H1 (cell line): Measurements from ENCODE around the gene ENTPD8. TPM values are rescaled to one million over a fixed set of nuclear protein-coding genes. Genes with fewer than 3 reads are reported as not detected.
A peak's percentile ranks its signal among the peaks of the same experiment; 100 is the strongest.

Experiments used
- CTCF ChIA-PET: fragments of 300-600 bp; sonication (Branson Sonifier 250); formaldehyde crosslinking; loops from one replicate; lab custom pipeline; 2021; ENCODE audit not compliant: partially characterized antibody; lab: Charles Lee
- POLR2A ChIA-PET: fragments of 300-600 bp; sonication (Branson Sonifier 250); formaldehyde crosslinking; loops from one replicate; lab custom pipeline; 2021; ENCODE audit warnings: inconsistent platforms; ENCODE audit not compliant: partially characterized antibody; lab: Charles Lee
- DNase-seq, 2 experiments: peaks; one replicate each; pipeline versions ENCODE4 v3.0.0 to v3.0.0-alpha.2; 2010 to 2022; ENCODE audit warnings: low spot score in 2 of 2, low read depth in 1 of 2, mixed read lengths in 1 of 2
- FAIRE-seq: peaks from 2 replicates; lab custom pipeline; 2011; peaks lifted over from hg19 to GRCh38; lab: Jason Lieb, UNC
- H2AFZ ChIP-seq: 2 replicates; pipeline ENCODE4 v1.8.1; 2012; ENCODE audit warnings: low read length, inconsistent platforms
- H2AK5ac ChIP-seq: 2 replicates; pipeline ENCODE4 v1.6.1; 2013; ENCODE audit warnings: low read depth, low read length
- H2BK120ac ChIP-seq: replicated peaks from 2 replicates; pipeline ENCODE3; 2013; ENCODE audit warnings: low read depth, low read length, inconsistent platforms
- H2BK12ac ChIP-seq: 2 replicates; pipeline ENCODE4 v1.6.1; 2013; ENCODE audit warnings: low read depth, low read length
- H2BK15ac ChIP-seq: 2 replicates; pipeline ENCODE4 v1.6.1; 2013; ENCODE audit warnings: low read length
- H2BK20ac ChIP-seq: 2 replicates; pipeline ENCODE4 v1.6.1; 2013; ENCODE audit warnings: low read length
- H2BK5ac ChIP-seq: 2 replicates; pipeline ENCODE4 v1.6.1; 2013; ENCODE audit warnings: low read depth, low read length
- H3K14ac ChIP-seq: 2 replicates; pipeline ENCODE4 v1.6.1; 2013; ENCODE audit warnings: inconsistent platforms; ENCODE audit not compliant: insufficient read length
- H3K18ac ChIP-seq: 2 replicates; pipeline ENCODE4 v1.6.1; 2013; ENCODE audit warnings: low read length; ENCODE audit errors: extremely low read depth
- H3K23ac ChIP-seq: 2 replicates; pipeline ENCODE4 v1.6.1; 2013; ENCODE audit warnings: inconsistent platforms; ENCODE audit not compliant: insufficient read length
- H3K23me2 ChIP-seq: 2 replicates; pipeline ENCODE4 v1.6.1; 2013; ENCODE audit warnings: low read depth, low read length
- H3K27ac ChIP-seq: 2 replicates; pipeline ENCODE4 v1.6.1; 2011; ENCODE audit warnings: low read depth, low read length, inconsistent platforms
- H3K27me3 ChIP-seq, 4 experiments: replicated peaks in 1 of 4; 1 replicate in 1 of 4; 2 replicates in 3 of 4; pipeline versions ENCODE4 v1.6.1 to v1.8.1; 2011 to 2013; ENCODE audit warnings: low read length in 3 of 4, mild to moderate bottlenecking in 3 of 4, inconsistent platforms in 2 of 4, mixed read lengths in 2 of 4, moderate library complexity in 1 of 4; ENCODE audit not compliant: control insufficient read depth in 3 of 4, insufficient read depth in 3 of 4; ENCODE audit errors: extremely low read depth in 1 of 4
- H3K36me3 ChIP-seq, 4 experiments: 2 replicates each; pipeline versions ENCODE4 v1.6.1 to v1.8.1; 2011 to 2013; ENCODE audit warnings: mild to moderate bottlenecking in 4 of 4, low read length in 3 of 4, moderate library complexity in 2 of 4, control low read depth in 1 of 4, inconsistent platforms in 1 of 4; ENCODE audit not compliant: insufficient read depth in 4 of 4, control insufficient read depth in 2 of 4
- H3K4ac ChIP-seq: replicated peaks from 2 replicates; pipeline ENCODE3; 2013; ENCODE audit warnings: low read length, low read depth, mixed read lengths, inconsistent platforms; ENCODE audit not compliant: insufficient read length
- H3K4me1 ChIP-seq, 4 experiments: replicated peaks in 1 of 4; 1 replicate in 1 of 4; 2 replicates in 3 of 4; pipeline versions ENCODE4 v1.6.1 to v1.8.1; 2011 to 2013; ENCODE audit warnings: low read length in 3 of 4, inconsistent platforms in 2 of 4, mixed read lengths in 1 of 4; ENCODE audit not compliant: insufficient read depth in 4 of 4, control insufficient read depth in 3 of 4
- H3K4me2 ChIP-seq, 2 experiments: 2 replicates each; pipeline versions ENCODE4 v1.6.1 to v1.8.1; 2011 to 2013; ENCODE audit warnings: low read depth in 2 of 2, low read length in 2 of 2, control low read depth in 1 of 2, inconsistent platforms in 1 of 2, mild to moderate bottlenecking in 1 of 2; ENCODE audit not compliant: insufficient read depth in 1 of 2
- H3K4me3 ChIP-seq, 4 experiments: fragments of 200-600, 300-600 bp in 1 of 4; sonication (generic), shearing (Covaris generic), sonication (Bioruptor Twin) in 1 of 4; 2 replicates each; pipeline versions ENCODE4 v1.5.1 to v1.8.1; 2011 to 2016; ENCODE audit warnings: low read length in 4 of 4, low read depth in 3 of 4, control low read depth in 2 of 4, inconsistent platforms in 2 of 4, mild to moderate bottlenecking in 2 of 4, mixed read lengths in 1 of 4, moderate library complexity in 1 of 4; ENCODE audit not compliant: insufficient read depth in 2 of 4; ENCODE audit errors: extremely low read depth in 1 of 4
- H3K56ac ChIP-seq: replicated peaks from 2 replicates; pipeline ENCODE3; 2013; ENCODE audit warnings: low read depth, mild to moderate bottlenecking, mixed read lengths, low read length, inconsistent platforms; ENCODE audit not compliant: insufficient read length
- H3K79me1 ChIP-seq: 2 replicates; pipeline ENCODE4 v1.6.1; 2013; ENCODE audit warnings: low read depth, low read length, control low read depth
- H3K79me2 ChIP-seq, 2 experiments: 2 replicates each; pipeline versions ENCODE4 v1.6.1 to v1.8.1; 2012 to 2013; ENCODE audit warnings: low read length in 2 of 2, mild to moderate bottlenecking in 2 of 2, inconsistent platforms in 1 of 2; ENCODE audit not compliant: insufficient read depth in 2 of 2, control insufficient read depth in 1 of 2
- H3K9ac ChIP-seq, 4 experiments: replicated peaks in 1 of 4; 1 replicate in 1 of 4; 2 replicates in 3 of 4; pipeline versions ENCODE4 v1.6.1 to v1.8.1; 2011 to 2013; ENCODE audit warnings: low read depth in 3 of 4, low read length in 3 of 4, control low read depth in 2 of 4, mild to moderate bottlenecking in 2 of 4, moderate library complexity in 2 of 4, inconsistent platforms in 1 of 4; ENCODE audit errors: extremely low read depth in 1 of 4
- H3K9me3 ChIP-seq, 2 experiments: 2 replicates each; pipeline versions ENCODE4 v1.6.1 to v1.8.1; 2012 to 2013; ENCODE audit warnings: mild to moderate bottlenecking in 2 of 2, moderate library complexity in 2 of 2, control low read depth in 1 of 2, inconsistent platforms in 1 of 2, low read depth in 1 of 2, low read length in 1 of 2, mixed read lengths in 1 of 2; ENCODE audit not compliant: insufficient read depth in 2 of 2
- H4K20me1 ChIP-seq, 2 experiments: replicated peaks in 1 of 2; 2 replicates each; pipeline versions ENCODE3 to v1.8.1; 2011 to 2013; ENCODE audit warnings: inconsistent platforms in 2 of 2, low read length in 2 of 2, mild to moderate bottlenecking in 1 of 2; ENCODE audit not compliant: insufficient read depth in 2 of 2, control insufficient read depth in 1 of 2
- H4K5ac ChIP-seq: 2 replicates; pipeline ENCODE4 v1.6.1; 2013; ENCODE audit warnings: low read length, low read depth, mixed read lengths, inconsistent platforms; ENCODE audit not compliant: insufficient read length
- H4K8ac ChIP-seq: 2 replicates; pipeline ENCODE4 v1.8.0; 2013; ENCODE audit warnings: mild to moderate bottlenecking, moderate library complexity, low read length, inconsistent platforms; ENCODE audit not compliant: insufficient read depth; ENCODE audit errors: extremely low read depth
- H4K91ac ChIP-seq: replicated peaks from 2 replicates; pipeline ENCODE3; 2013; ENCODE audit warnings: low read length, mixed read lengths, inconsistent platforms; ENCODE audit not compliant: insufficient read length
- ASH2L ChIP-seq: fragments of 200-600, 300-600 bp; sonication (generic); IDR thresholded peaks from one replicate; pipeline ENCODE4 v1.7.1; 2017; ENCODE audit warnings: low read length
- JUN ChIP-seq: IDR thresholded peaks from 2 replicates; pipeline ENCODE4 v1.6.1; 2011; ENCODE audit warnings: low read depth, mild to moderate bottlenecking, improper control_type of control experiment, low read length
- KDM1A ChIP-seq: fragments of 200-600, 300-600 bp; sonication (generic); IDR thresholded peaks from 2 replicates; pipeline ENCODE4 v1.7.1; 2016; ENCODE audit warnings: mild to moderate bottlenecking, low read length, borderline replicate concordance
- POU5F1 ChIP-seq: IDR thresholded peaks from 2 replicates; pipeline ENCODE4 v1.6.1; 2011; ENCODE audit warnings: low read depth, mild to moderate bottlenecking, low read length, moderate library complexity
- SIN3A ChIP-seq, 2 experiments: IDR thresholded peaks in 1 of 2; conservative IDR thresholded peaks in 1 of 2; 2 replicates each; pipeline ENCODE4 v1.6.1; 2011 to 2012; ENCODE audit warnings: low read length in 2 of 2, improper control_type of control experiment in 1 of 2, low read depth in 1 of 2, mild to moderate bottlenecking in 1 of 2
- SP1 ChIP-seq: IDR thresholded peaks from 2 replicates; pipeline ENCODE4 v1.6.1; 2011; ENCODE audit warnings: low read depth, low read length
- SUZ12 ChIP-seq: fragments of 200-600 bp; sonication (generic); IDR thresholded peaks from 2 replicates; pipeline ENCODE4 v1.6.1; 2012; ENCODE audit warnings: mild to moderate bottlenecking, inconsistent platforms, low read length, moderate library complexity, mixed read lengths
- TBP ChIP-seq: IDR thresholded peaks from 2 replicates; pipeline ENCODE4 v1.6.1; 2011; ENCODE audit warnings: low read depth, low read length, improper control_type of control experiment
- WGBS, 2 experiments: shearing (Covaris generic) in 1 of 2; methylation state at CpG; one replicate each; pipeline versions ENCODE4 v1.1.6 to v1.1.7; 2013 to 2015; ENCODE audit warnings: low lambda C conversion rate in 2 of 2, mixed read lengths in 2 of 2, inconsistent platforms in 1 of 2, low coverage in 1 of 2, missing lambda C conversion rate in 1 of 2; ENCODE audit not compliant: insufficient replicate concordance in 2 of 2, insufficient coverage in 1 of 2, insufficient read length in 1 of 2; ENCODE audit errors: extremely low coverage in 1 of 2, missing lambda C conversion rate in 1 of 2; 5-methylcytosine and 5-hydroxymethylcytosine counted together
- polyA plus RNA-seq, 7 experiments: library from polyadenylated mRNA; depleted of rRNA in 3 of 7; stranded (reverse) in 5 of 7; unstranded in 2 of 7; fragments of >200 nt in 5 of 7; fragments of 200-250 nt in 2 of 7; gene quantifications; 1 replicate in 5 of 7; 2 replicates in 1 of 7; 4 replicates in 1 of 7; pipeline versions ENCODE4 v1.2.1 to v1.2.3, GENCODE V29; 2011 to 2013; ENCODE audit warnings: missing spikeins in 2 of 7, mixed read lengths in 2 of 7
- total RNA-seq: library from RNA; stranded (reverse); fragmentation: NEBNext Ultra II Directional; extraction: Animal tissue kit (Norgen Biotek cat#: 25700); gene quantifications from 2 replicates; pipeline ENCODE4 v1.2.1, GENCODE V29; 2021
- TF ChIP-seq, protein P1 (sequence below): IDR thresholded peaks from 2 replicates; pipeline ENCODE4 v1.6.1; 2011; ENCODE audit warnings: low read depth, mild to moderate bottlenecking, low read length; ENCODE audit not compliant: insufficient read depth
- TF ChIP-seq, protein P2 (sequence below), 3 experiments: IDR thresholded peaks; 1 replicate in 2 of 3; 2 replicates in 1 of 3; pipeline versions ENCODE4 v1.5.1 to v1.6.1; 2011; ENCODE audit warnings: low read length in 3 of 3, mild to moderate bottlenecking in 3 of 3, inconsistent platforms in 2 of 3, low read depth in 1 of 3, moderate library complexity in 1 of 3; ENCODE audit not compliant: insufficient read depth in 1 of 3; ENCODE audit errors: control extremely low read depth in 1 of 3

The ENTPD8 gene
- total and polyA plus RNA-seq, 2 of the 8 experiments (the other 6 are each of a cell fraction or from before 2014, with no cell fraction given), result 0.48 to 0.51 TPM

DNA sequence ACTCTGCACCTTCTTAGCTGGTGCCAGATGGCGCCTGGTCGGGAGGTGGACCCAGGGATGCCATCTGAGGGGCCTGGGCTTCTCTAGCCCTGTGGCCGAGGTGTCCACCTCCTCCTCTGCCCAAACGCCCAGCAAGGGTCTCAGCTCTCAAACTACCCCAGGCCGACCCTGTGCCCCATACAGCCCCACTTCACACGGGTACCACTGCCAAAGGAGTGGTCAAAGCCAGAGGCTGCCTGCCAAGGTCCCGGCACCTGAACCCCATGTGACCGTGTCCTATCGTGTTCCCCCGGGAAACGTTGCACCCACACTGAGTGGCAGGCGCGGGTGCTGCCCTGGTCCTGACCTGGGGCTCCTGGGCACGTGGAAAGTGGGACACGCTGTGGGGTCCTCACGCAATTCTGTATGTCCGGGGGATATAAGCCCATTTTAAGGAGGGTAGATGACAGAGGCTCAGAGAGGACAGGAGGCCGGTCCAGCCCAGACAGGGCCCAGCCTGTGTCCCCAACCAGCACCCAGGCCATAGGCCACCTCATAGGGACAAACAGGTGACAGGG is 1.9 kb downstream of the ENTPD8 start:
- ChIA-PET POLR2A (interaction anchor here (1.6 kb wide), 1 partner anchor 93 kb away, joined by 3 read pairs; no protein-coding TSS in a partner anchor), CTCF (interaction anchor here (1.1 kb wide), 1 partner anchor 30 kb away, joined by 3 read pairs; no protein-coding TSS in a partner anchor)
- TF ChIP-seq, protein P1, sequence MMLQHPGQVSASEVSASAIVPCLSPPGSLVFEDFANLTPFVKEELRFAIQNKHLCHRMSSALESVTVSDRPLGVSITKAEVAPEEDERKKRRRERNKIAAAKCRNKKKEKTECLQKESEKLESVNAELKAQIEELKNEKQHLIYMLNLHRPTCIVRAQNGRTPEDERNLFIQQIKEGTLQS, result no peak
- TF ChIP-seq SIN3A (conservative IDR thresholded peaks at IDR 0.05 in 1 of 2, IDR thresholded peaks at IDR 0.05 in 1 of 2; ENCODE audit: low read depth in 1 of 2, low read length in 2 of 2), result no peak
- TF ChIP-seq, protein P2, sequence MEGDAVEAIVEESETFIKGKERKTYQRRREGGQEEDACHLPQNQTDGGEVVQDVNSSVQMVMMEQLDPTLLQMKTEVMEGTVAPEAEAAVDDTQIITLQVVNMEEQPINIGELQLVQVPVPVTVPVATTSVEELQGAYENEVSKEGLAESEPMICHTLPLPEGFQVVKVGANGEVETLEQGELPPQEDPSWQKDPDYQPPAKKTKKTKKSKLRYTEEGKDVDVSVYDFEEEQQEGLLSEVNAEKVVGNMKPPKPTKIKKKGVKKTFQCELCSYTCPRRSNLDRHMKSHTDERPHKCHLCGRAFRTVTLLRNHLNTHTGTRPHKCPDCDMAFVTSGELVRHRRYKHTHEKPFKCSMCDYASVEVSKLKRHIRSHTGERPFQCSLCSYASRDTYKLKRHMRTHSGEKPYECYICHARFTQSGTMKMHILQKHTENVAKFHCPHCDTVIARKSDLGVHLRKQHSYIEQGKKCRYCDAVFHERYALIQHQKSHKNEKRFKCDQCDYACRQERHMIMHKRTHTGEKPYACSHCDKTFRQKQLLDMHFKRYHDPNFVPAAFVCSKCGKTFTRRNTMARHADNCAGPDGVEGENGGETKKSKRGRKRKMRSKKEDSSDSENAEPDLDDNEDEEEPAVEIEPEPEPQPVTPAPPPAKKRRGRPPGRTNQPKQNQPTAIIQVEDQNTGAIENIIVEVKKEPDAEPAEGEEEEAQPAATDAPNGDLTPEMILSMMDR (IDR thresholded peaks at IDR 0.05; ENCODE audit: control extremely low read depth in 1 of 3, insufficient read depth in 1 of 3, low read depth in 1 of 3, low read length in 3 of 3), result no peak
- no peak for TF ChIP-seq ASH2L
- TF ChIP-seq SP1, result no peak
- no peak for TF ChIP-seq JUN
- TF ChIP-seq KDM1A, result no peak
- no peak for TF ChIP-seq SUZ12
- no peak for TF ChIP-seq TBP
- TF ChIP-seq POU5F1, result no peak

More for the DNA sequence above, 1.9 kb downstream of the ENTPD8 start:
- no peaks in the 10 kb centered on the region for H3K27me3 ChIP-seq
- H3K23ac ChIP-seq, result no peak overlapping the region
- no peaks in the 10 kb centered on the region for H3K36me3 ChIP-seq
- H3K9me3 ChIP-seq, result no peaks in the 10 kb centered on the region
- peak overlapping the region; percentile 68; the same call in 1 of the 2 replicates for H4K8ac ChIP-seq
- H4K5ac ChIP-seq, result no peak overlapping the region
- H3K79me1 ChIP-seq, result no peaks in the 10 kb centered on the region
- H3K79me2 ChIP-seq, result no peaks in the 10 kb centered on the region
- H2AK5ac ChIP-seq, result no peak overlapping the region
- FAIRE-seq (no peak), DNase-seq (no peak)
- no peak overlapping the region for H3K56ac ChIP-seq
- no peak overlapping the region for H3K4ac ChIP-seq
- H3K9ac ChIP-seq, result no peak overlapping the region
- H3K4me1 ChIP-seq, result peaks cover 0 to 3% (median 0%) of the 10 kb centered on the region in 4 experiments; a peak in 1 of 7 replicates
- no peak overlapping the region for H3K18ac ChIP-seq
- 84% methylated on average over 18 of the region's 18 CpGs; no CpG with 5 or more reads in 1 of the 2 experiments for WGBS, 2 experiments
- no peaks in the 10 kb centered on the region for H4K20me1 ChIP-seq
- H2BK120ac ChIP-seq, result no peak overlapping the region
- no peak overlapping the region for H2BK20ac ChIP-seq
- H4K91ac ChIP-seq, result no peak overlapping the region
- H3K4me3 ChIP-seq, result no peak overlapping the region
- no peak overlapping the region for H2BK15ac ChIP-seq
- H3K4me2 ChIP-seq, result no peak overlapping the region
- H3K23me2 ChIP-seq, result no peaks in the 10 kb centered on the region; the same call in 1 of the 2 replicates
- no peak overlapping the region for H2BK5ac ChIP-seq
- H3K14ac ChIP-seq, result no peak overlapping the region
- H3K27ac ChIP-seq, result no peak overlapping the region
- H2AFZ ChIP-seq, result no peak overlapping the region
- H2BK12ac ChIP-seq, result 0 out of 2 replicates have a peak overlapping the region, but pooled peaks have one; percentile 17
